Astrocyte (in vitro differentiated cells and primary cell): ENCODE results near the gene RNF6.

Source experiments
- CTCF ChIP-seq: IDR thresholded peaks from 2 replicates; pipeline ENCODE4 v1.5.1; 2011; ENCODE audit warnings: low read depth, mild to moderate bottlenecking, inconsistent platforms, low read length, moderate library complexity; ENCODE audit not compliant: insufficient read depth
- EZH2 ChIP-seq: IDR thresholded peaks from 2 replicates; pipeline ENCODE4 v1.6.1; 2012; ENCODE audit warnings: mild to moderate bottlenecking, low read length, inconsistent platforms; ENCODE audit not compliant: insufficient read depth

GRCh38 chr13:26184791-26185250, 37.3 kb downstream of the RNF6 start:
- TF ChIP-seq CTCF (peak; percentile 98), EZH2 (no peak)
